ENCODE measurements around the gene CCP110.

Gene CCP110

GRCh38 chr16:19601083-19601976 lies 77.6 kb downstream of the CCP110 start:
- DNase-seq, result peak; percentile 26
